GM19351 (cell line): ENCODE measurements around the gene SETD1A.
A peak's percentile ranks its signal among the peaks of the same experiment; 100 is the strongest.

Source experiments
- ATAC-seq: cut with Tn5 transposase; IDR thresholded peaks from one replicate; pipeline ENCODE4 v1.9.1; 2021; ENCODE audit warnings: mild to moderate bottlenecking, moderate library complexity; ENCODE audit not compliant: unreplicated experiment

SETD1A gene

DNA sequence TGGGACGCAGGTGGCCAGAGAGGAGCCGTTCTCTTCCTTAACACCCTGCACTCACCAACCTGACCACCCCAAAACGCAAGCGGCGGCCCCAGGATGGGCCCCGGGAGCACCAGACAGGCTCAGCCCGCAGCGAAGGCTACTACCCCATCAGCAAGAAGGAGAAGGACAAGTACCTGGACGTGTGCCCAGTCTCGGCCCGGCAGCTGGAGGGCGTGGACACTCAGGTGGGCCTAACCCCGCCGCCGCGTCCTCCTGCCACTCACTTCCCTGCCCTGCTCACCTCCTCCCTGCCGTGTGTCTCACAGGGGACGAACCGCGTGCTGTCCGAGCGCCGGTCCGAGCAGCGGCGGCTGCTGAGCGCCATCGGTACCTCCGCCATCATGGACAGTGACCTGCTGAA lies 22.9 kb downstream of the SETD1A start:
- no peak for ATAC-seq

DNA sequence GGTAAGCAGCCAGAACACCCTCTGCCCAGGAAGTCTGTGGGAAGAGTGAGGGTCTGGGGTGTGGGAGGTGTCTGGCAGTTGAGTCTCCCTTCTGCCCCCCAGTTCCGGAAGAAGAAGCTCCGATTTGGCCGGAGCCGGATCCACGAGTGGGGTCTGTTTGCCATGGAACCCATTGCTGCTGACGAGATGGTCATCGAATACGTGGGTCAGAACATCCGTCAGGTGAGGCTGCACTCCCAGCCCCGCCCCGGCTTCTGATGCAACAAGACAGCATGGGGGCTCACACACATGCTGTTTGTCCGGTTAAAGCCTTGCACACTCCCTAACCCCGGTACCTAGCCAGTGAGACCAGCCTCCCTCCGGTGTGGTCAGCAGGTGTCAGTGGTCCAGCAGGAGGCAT lies 23.4 kb downstream of the SETD1A start:
- ATAC-seq: no peak

DNA sequence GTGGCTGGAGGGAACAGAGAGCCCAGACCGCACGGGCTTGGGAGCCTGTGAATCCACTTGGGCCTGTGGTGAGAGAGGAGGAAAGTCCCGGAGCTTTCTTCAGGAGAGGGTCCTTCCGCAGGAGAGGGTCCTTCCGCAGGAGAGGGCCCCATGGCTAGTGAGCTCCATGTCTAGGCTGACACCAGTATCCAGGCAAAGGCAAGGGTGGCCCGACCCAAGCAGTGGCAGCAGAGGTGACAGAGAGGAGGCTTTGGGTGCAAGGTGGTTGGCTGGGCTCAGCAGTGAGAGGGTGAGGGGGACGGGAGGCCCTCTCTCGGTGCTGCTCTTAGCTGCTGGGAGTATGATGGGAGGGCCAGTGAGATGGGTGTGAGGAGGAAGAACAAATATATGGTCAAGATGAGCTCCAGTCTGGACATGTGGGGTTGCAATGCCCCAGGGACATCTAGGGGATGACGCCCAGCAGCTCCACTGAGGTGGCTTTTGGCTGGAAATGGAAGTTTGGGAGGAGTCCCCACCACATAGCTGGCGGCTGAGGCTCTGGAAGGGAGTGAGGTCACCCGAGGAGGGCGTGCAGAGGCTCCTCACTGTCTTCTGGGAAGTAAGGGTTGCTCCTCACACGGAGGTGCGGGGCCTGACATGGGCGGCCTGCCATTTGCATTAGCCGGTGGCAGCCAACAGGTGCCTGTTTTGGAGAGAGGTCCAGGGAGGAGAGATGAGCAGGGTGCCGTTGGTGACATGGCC lies 25.2 kb downstream of the SETD1A start:
- ATAC-seq: no peak

DNA sequence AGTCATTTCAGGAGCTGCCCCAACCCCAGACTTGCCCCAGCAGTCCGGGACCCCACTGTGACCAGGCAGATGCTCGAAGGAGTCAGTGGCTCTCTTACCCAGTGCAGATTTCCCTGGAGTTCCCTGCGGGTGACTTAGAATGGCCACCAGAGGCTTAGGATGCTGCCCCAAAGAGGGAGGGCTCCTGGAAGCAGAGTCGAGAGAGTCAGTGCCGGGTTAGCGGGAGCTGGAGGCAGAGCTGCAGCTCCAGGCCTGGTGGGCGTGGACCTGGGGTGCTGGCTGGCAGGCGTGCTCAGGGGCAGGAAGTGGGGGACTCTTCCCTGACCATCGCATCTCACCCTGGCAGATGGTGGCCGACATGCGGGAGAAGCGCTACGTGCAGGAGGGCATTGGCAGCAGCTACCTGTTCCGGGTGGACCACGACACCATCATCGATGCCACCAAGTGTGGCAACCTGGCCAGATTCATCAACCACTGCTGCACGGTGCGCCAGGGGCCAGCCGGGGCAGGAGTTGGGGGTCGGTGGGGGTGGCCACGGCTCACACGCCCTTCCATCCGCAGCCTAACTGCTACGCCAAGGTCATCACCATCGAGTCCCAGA lies 25.8 kb downstream of the SETD1A start:
- no peak for ATAC-seq

DNA sequence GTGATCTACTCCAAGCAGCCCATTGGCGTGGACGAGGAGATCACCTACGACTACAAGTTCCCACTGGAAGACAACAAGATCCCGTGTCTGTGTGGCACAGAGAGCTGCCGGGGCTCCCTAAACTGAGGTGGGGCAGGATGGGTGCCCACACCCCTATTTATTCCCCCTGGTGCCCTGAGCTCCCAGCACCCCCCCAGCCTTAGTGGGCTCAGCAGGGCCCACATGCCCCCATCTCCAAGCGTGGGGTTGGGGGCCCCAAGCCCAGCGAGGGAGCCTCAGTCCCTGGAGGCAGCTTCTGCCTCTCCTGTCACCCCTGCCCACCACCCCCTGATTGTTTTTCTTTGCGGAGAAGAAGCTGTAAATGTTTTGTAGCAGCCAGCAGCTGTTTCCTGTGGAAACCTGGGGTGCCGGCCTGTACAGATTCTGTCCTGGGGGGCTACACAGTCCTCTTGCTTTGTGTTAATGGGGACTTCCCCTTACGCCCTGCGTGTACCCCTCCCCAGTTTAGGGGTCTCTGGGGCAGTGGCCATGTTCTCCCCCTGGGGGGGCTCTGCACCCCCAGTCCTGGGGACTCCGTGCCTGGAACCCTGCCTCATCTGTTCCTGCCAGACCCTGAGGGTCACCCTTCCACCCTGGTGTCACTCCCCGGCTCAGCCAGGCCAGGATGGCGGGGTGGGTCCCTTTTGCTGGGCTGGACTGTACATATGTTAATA lies 26.5 kb downstream of the SETD1A start:
- ATAC-seq: no peak

DNA sequence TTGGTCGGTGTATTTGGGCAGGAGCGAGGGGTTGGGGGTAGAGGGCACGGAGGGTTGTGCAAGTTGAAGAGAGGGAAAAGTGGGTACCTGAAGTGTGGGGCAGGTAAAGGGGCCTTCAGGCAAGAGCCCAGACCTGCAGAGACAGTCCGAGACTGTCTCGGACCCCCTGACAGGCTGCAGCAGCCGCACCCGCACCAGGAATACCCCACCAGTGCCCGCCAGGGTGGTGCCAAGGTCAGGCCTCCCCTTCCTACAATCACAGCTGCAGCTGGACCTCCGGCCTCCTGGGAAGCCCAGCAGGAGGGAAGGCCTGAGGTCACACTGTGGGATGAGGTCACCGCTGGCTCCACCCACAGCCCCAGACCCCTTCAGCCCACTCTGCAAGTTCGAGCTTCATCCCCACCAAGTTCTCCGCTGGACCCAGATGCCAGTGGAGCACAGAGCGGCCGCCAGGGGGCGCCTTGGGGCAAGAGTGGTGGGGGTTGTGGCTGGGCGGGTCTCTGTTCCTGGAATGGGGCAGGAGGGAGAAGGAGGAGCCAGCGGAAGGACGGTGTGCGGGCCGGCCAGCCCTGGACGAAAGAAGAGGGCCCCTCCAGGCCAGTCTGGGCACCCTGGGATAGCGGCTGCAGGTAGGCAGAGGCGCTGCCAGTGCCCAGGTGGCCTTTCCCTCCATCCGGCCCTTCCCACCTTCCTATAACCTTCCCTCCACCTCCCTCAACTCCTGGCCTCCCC lies 27.3 kb downstream of the SETD1A start, which contains the start of gene HSD3B7:
Gene HSD3B7, plus strand, starts transcription at position 539 of the 732 bp plus-strand sequence. CDS start 452 bp downstream, outside the sequence.
- peak; percentile 65 for ATAC-seq

DNA sequence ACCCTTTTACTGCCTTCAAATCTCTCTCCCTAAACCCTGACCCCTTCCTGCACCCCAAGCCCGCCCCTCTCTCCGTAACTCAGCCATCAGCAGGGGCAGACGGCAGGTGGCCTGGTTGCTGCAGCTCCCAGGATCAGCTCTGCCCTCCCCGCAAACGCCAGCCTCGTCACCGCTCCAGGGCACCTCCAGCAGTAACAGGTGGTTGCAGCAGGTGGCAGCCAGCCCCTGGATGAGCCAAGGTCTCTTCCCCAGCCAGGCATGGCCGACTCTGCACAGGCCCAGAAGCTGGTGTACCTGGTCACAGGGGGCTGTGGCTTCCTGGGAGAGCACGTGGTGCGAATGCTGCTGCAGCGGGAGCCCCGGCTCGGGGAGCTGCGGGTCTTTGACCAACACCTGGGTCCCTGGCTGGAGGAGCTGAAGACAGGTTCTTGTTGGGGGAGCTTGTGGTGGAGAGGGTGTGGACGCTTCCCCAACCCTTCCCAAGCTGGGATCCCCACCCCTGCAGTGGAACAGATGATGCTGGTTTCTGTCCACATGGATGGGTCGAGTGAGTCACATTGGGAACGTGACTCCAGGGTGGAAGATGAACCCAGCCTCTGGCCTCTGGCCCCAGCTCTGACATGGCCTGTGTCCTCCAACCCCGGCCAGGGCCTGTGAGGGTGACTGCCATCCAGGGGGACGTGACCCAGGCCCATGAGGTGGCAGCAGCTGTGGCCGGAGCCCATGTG lies 28.0 kb downstream of the SETD1A start:
- ATAC-seq: no peak

DNA sequence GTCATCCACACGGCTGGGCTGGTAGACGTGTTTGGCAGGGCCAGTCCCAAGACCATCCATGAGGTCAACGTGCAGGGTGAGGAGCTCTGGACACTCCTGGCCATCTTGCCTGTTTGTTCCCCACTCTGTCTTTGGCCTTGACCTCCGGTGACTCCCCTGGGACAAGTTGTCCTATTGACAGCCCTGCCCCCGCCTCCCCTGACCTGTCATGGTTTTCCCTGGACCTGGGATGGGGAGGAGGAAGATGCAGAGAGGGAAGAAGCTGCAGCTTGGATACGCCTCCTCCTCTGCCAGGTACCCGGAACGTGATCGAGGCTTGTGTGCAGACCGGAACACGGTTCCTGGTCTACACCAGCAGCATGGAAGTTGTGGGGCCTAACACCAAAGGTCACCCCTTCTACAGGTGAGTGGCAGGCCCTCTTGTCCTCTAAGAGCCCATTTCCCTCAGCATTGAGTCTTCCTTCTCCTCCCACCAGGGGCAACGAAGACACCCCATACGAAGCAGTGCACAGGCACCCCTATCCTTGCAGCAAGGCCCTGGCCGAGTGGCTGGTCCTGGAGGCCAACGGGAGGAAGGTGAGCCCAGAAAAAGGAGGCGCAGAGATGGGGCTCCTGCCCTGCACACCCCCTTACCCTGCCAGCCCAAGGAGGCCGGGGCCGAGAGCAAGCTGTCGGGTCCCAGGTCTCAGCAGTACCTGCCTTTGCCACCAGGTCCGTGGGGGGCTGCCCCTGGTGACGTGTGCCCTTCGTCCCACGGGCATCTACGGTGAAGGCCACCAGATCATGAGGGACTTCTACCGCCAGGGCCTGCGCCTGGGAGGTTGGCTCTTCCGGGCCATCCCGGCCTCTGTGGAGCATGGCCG lies 28.8 kb downstream of the SETD1A start:
- no peak for ATAC-seq

DNA sequence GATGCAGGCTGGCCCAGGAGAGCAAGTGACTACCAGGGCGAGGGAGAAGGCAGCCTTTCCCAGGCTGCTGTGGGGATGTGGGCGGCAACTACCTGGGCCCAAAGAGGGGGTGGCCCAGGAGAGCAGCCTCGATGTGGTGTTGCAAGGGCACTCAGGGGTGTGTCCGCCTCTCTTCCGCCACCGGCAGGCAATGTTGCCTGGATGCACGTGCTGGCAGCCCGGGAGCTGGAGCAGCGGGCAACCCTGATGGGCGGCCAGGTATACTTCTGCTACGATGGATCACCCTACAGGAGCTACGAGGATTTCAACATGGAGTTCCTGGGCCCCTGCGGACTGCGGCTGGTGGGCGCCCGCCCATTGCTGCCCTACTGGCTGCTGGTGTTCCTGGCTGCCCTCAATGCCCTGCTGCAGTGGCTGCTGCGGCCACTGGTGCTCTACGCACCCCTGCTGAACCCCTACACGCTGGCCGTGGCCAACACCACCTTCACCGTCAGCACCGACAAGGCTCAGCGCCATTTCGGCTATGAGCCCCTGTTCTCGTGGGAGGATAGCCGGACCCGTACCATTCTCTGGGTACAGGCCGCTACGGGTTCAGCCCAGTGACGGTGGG lies 30.1 kb downstream of the SETD1A start:
- no peak for ATAC-seq

DNA sequence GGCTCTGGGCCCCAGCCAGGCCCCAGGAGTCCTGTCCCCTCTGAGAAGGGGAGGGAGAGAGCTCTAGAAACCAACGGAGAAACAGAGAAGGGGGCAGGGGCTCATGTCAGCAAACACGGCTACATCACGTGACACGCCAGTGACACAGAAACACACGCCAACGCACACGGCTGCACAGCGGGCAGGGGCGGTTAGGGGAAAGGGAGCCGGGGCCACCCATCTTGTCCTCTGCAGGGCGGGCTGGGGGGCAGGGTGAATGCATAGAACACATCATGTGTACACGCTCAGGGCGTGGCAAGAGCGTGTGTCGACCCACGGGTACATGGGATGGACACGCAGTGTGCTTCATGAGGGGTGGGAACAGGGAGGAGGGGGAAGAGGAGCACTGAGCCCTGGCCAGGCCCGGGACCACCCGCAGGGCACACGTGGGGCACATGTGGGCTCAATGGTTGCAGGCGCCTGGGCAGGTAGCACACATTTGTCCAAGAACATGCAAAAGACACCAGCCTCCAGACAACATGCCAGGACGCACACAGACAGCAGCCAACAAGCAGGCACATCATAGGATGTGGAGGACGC lies 32.0 kb downstream of the SETD1A start:
- ATAC-seq: no peak

DNA sequence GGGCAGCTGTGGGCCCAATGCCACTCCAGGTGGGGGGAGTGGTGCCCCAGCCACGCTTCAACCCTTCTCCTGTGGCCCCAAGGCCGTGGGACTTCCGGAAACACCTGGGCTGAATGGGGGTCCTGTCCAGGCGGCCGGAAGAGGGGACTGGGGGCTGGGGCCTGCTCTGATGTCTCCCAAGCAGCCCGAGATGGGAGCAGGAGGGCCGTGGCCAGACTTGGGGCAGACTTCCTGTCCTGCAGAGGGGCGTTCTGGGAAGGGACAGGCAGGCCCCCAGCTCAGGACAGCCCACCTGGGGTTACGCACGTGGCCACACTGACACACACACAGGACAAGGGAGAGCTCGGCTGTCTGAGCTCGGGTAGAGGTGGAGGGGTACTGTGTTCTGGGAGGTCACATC lies 32.6 kb downstream of the SETD1A start:
- no peak for ATAC-seq

DNA sequence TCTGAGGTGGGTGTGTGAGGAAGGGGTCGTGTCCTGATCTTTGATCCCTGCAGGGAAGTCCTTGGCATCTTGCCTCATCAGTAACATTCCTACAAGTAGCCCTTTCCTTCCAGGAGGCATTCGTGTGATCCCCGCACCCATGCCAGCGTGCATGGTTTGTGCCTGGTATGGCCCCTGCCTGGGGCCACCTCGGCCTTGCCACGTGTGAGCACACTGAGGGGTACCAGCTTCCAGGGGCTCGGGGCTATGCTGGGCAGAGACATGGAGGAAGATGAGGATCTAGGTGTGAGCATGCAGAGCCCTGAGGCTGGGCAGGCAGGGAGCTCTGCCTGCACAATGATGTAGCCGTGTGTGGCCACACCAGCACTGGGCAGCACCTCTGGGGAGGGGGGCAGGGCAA lies 33.5 kb downstream of the SETD1A start:
- ATAC-seq: no peak

DNA sequence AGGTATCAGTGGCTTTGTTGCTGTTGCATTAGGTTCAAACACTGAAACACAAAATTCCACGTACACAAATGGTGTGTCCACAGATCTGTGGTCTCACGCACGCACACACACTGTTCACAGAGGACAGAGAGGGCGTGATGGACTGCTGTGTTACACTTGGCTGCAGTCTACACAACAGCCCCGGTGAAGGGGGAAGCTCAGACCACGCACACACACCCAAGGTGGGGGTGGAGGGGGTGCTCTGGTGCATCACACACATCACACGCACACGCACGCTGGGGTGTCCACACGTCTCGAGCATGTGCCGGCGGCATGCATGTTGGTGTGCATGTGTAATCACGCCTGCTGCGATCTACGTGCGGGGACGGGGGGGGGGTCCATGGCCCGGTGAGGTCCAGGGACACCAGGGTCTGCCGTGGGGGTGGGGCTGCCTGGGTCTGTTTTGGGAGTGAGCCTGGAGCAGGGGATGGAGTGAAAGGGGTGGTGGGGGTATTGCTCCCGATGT lies 34.8 kb downstream of the SETD1A start:
- ATAC-seq: no peak

DNA sequence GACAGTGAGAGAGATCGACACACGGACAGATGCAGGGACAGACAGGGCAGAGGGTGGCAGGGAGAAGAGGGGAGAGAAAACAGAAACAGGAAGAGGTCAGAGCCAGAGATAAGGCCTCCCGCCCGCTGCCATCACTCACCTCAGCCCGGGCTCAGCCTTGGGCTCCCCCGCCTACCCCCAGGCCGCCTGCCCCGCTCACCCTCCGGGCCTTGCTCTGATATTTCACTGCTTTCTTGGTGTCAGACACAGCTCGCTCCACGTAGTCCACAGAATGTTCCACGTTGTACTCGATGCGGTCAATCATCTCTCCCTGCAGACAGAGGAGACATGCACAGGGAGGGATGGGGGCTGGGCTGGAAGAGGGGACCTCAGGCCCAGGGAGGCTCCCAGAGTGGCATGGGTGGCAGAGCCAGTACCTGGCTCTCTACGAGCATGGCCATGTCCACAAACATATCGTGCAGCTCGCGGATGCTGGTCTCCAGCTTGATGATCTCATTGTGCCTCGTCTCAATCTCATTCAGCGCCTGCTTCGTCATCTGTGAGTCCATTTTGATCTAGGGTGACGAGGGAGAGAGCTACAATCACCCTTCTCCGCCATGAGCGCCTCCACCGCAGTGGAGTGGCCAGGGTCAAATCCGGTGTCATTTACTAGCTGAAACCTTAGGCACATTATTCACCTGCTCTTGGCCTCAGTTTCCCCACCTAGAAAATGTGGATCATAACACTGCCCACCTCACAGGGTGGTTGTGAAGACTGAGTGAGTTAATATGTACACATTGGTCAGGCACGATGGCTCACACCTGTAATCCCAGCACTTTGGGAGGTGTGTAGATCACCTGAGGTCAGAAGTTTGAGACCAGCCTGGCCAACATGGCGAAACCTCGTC lies 35.6 kb downstream of the SETD1A start:
- no peak for ATAC-seq

DNA sequence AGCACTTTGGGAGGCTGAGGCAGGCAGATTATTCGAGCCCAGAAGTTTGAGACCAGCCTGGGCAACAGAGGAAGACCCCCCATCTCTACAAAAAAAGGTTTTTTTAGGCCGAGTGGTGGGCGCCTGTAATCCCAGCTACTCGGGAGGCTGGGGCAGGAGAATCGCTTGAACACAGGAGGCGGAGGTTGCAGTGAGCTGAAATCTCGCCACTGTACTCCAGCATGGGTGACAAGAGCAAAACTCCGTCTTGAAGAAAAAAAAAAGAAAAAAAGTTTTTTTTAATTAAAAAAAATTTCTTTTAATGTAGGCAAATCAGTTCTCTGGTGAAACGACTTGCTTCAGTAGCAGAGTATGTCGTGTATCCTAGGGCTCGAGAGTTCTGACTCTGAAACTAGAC lies 38.4 kb downstream of the SETD1A start:
- ATAC-seq: no peak

DNA sequence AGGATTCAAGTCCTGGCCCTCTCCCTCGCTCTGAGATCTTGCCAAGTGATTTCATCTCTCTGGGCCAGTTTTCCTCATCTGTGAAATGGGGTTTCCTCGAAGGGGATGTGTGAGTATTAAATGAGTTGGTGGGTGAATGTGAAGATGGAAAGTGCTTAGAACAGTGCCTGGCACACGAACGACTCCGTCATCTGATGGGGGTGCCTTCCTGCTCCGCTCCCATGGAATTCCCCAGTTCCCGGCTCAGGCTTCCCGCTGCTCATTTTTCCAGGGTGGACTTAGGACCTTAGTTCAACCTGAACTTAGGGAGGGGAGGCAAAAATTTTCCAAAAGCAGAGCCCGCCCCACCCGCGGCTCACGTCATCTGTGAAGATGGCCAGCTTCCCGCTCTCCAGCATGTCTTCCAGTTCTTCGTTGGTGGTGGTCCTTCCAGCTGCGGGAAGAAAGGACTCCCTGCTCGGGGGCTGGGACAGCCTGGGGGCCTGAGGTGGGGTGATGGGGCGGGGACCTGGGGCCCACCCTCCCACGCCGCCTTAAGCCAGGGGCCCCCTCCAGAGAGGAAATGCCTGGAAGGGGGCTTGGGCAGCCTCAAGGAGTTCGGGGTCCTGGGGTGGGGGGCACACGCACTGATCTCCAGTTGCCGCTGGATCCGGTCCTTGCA lies 38.9 kb downstream of the SETD1A start:
- no peak for ATAC-seq

DNA sequence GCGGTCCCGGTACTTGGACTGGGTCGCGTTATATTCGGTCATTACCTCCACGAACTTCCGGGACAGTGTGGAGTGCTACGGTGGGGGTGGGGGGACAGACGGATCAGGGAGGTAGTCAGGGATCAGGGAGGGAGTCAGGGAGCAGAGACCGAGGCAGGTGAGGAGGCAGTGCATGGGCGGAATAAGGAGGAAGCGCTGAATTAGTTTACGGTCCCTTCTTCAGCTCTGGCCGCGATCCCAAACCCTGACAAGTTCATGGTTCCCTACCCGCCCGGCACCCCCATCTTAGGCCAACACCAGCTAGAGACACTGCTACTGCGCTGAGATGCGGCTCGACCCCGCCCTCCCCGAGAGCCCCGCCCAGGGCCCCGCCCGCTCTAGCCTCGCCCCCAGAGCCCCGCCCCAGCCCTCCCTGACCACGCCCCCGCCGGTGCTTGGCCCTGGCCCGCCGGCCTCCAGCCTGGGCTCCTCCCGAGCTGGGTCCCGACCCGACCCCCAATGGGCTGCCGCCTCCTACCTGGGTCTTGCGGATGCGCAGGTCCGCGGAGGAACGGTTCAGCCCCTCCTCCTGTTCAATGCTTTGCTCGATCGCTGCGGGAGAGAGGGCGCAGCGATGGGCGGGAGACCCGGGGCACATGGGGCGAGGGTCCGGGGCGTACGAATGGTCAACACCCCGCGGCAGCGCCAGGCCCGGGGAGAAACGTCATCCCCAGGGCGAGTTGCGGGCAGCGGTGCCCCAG lies 39.6 kb downstream of the SETD1A start:
- peak; percentile 82 for ATAC-seq
